Measurements from ENCODE around the gene RYR2.

DNA sequence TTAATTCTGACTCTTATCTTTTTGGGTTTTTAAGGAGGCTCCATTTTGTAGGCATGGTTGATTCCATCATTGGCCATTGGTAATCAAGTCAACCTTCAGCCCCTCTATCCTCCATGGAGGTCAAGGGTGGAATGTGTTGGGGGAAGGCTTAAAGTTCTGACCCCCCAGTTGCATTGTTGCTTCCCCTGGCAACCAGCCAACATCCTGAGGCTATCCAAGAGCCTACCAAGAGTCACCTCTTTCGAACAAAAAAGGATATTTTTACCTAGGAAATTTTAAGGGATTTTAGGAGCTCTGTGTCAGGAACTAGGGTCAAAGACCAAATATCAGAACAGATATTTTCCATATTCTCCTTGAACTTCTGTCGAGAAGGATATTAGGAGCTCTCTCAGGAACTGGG, 251.8 kb downstream of the RYR2 start:
- TF ChIP-seq, protein P1, sequence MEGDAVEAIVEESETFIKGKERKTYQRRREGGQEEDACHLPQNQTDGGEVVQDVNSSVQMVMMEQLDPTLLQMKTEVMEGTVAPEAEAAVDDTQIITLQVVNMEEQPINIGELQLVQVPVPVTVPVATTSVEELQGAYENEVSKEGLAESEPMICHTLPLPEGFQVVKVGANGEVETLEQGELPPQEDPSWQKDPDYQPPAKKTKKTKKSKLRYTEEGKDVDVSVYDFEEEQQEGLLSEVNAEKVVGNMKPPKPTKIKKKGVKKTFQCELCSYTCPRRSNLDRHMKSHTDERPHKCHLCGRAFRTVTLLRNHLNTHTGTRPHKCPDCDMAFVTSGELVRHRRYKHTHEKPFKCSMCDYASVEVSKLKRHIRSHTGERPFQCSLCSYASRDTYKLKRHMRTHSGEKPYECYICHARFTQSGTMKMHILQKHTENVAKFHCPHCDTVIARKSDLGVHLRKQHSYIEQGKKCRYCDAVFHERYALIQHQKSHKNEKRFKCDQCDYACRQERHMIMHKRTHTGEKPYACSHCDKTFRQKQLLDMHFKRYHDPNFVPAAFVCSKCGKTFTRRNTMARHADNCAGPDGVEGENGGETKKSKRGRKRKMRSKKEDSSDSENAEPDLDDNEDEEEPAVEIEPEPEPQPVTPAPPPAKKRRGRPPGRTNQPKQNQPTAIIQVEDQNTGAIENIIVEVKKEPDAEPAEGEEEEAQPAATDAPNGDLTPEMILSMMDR (IDR thresholded peaks at IDR 0.05): no peak
- TF ChIP-seq EP300 (IDR thresholded peaks at IDR 0.05): no peak

Measured in suprapubic skin (tissue), 3 donors.